IPS-15b (cell line): ENCODE measurements around the gene C1orf21.

Experiments used
- H3K27me3 ChIP-seq: one replicate; pipeline ENCODE4 v1.6.1; 2013; ENCODE audit warnings: low read length; ENCODE audit not compliant: control insufficient read depth, insufficient read depth
- H3K36me3 ChIP-seq: one replicate; pipeline ENCODE4 v1.6.1; 2013; ENCODE audit warnings: low read length; ENCODE audit not compliant: control insufficient read depth, insufficient read depth
- H3K4me1 ChIP-seq: one replicate; pipeline ENCODE4 v1.6.1; 2013; ENCODE audit warnings: mild to moderate bottlenecking, low read length; ENCODE audit not compliant: control insufficient read depth, insufficient read depth
- H3K4me3 ChIP-seq: one replicate; pipeline ENCODE4 v1.5.1; 2013; ENCODE audit warnings: low read depth, low read length
- H3K9ac ChIP-seq: one replicate; pipeline ENCODE4 v1.6.1; 2013; ENCODE audit warnings: low read depth, mild to moderate bottlenecking, low read length
- H3K9me3 ChIP-seq: one replicate; pipeline ENCODE4 v1.6.1; 2013; ENCODE audit warnings: mild to moderate bottlenecking, low read length; ENCODE audit not compliant: control insufficient read depth, insufficient read depth

C1orf21 gene

GRCh38 chr1:184433956-184434502, 47.2 kb downstream of the C1orf21 start:
- no peak overlapping the region for H3K9ac ChIP-seq
- H3K36me3 ChIP-seq = no peaks in the 10 kb centered on the region
- no peaks in the 10 kb centered on the region for H3K9me3 ChIP-seq
- H3K4me3 ChIP-seq = no peak overlapping the region
- H3K27me3 ChIP-seq = no peaks in the 10 kb centered on the region
- H3K4me1 ChIP-seq = peaks cover 11% of the 10 kb centered on the region

- Histone ChIP-seq H3K4me3 (no peak overlapping the region), H3K9me3 (no peaks in the 10 kb centered on the region), H3K9ac (no peak overlapping the region), H3K27me3 (no peaks in the 10 kb centered on the region), H3K4me1 (peaks cover 11% of the 10 kb centered on the region), H3K36me3 (no peaks in the 10 kb centered on the region)
Measured at GRCh38 chr1:184437291-184437690, 50.5 kb downstream of the C1orf21 start.

- H3K9ac ChIP-seq = no peak overlapping the region
- H3K4me3 ChIP-seq = no peak overlapping the region
- no peaks in the 10 kb centered on the region for H3K27me3 ChIP-seq
- no peaks in the 10 kb centered on the region for H3K9me3 ChIP-seq
- peaks cover 6% of the 10 kb centered on the region for H3K4me1 ChIP-seq
- no peaks in the 10 kb centered on the region for H3K36me3 ChIP-seq
Measured at GRCh38 chr1:184438363-184438762, 51.5 kb downstream of the C1orf21 start.

GRCh38 chr1:184442260-184442659, 55.4 kb downstream of the C1orf21 start:
- Histone ChIP-seq H3K9ac (no peak overlapping the region), H3K4me1 (no peaks in the 10 kb centered on the region), H3K27me3 (no peaks in the 10 kb centered on the region), H3K9me3 (no peaks in the 10 kb centered on the region), H3K4me3 (no peak overlapping the region), H3K36me3 (no peaks in the 10 kb centered on the region)

GRCh38 chr1:184443201-184443600, 56.4 kb downstream of the C1orf21 start:
- Histone ChIP-seq H3K9ac (no peak overlapping the region), H3K36me3 (no peaks in the 10 kb centered on the region), H3K27me3 (no peaks in the 10 kb centered on the region), H3K4me1 (no peaks in the 10 kb centered on the region), H3K9me3 (no peaks in the 10 kb centered on the region), H3K4me3 (no peak overlapping the region)

GRCh38 chr1:184443624-184444023, 56.8 kb downstream of the C1orf21 start:
- no peaks in the 10 kb centered on the region for H3K9me3 ChIP-seq
- H3K27me3 ChIP-seq = no peaks in the 10 kb centered on the region
- H3K36me3 ChIP-seq = no peaks in the 10 kb centered on the region
- H3K9ac ChIP-seq = no peak overlapping the region
- no peaks in the 10 kb centered on the region for H3K4me1 ChIP-seq
- no peak overlapping the region for H3K4me3 ChIP-seq

- Histone ChIP-seq H3K4me1 (no peaks in the 10 kb centered on the region), H3K4me3 (no peak overlapping the region), H3K9me3 (no peaks in the 10 kb centered on the region), H3K9ac (no peak overlapping the region), H3K27me3 (no peaks in the 10 kb centered on the region), H3K36me3 (no peaks in the 10 kb centered on the region)
Measured at GRCh38 chr1:184445997-184446396, 59.2 kb downstream of the C1orf21 start.

GRCh38 chr1:184447651-184448185, 60.9 kb downstream of the C1orf21 start:
- Histone ChIP-seq H3K4me3 (no peak overlapping the region), H3K9ac (no peak overlapping the region), H3K9me3 (no peaks in the 10 kb centered on the region), H3K36me3 (no peaks in the 10 kb centered on the region), H3K4me1 (peaks cover under 1% of the 10 kb centered on the region), H3K27me3 (no peaks in the 10 kb centered on the region)

GRCh38 chr1:184449916-184450315, 63.1 kb downstream of the C1orf21 start:
- no peak overlapping the region for H3K9ac ChIP-seq
- peaks cover 11% of the 10 kb centered on the region for H3K4me1 ChIP-seq
- H3K9me3 ChIP-seq = no peaks in the 10 kb centered on the region
- no peaks in the 10 kb centered on the region for H3K27me3 ChIP-seq
- H3K4me3 ChIP-seq = no peak overlapping the region
- no peaks in the 10 kb centered on the region for H3K36me3 ChIP-seq

GRCh38 chr1:184455786-184456185, 69.0 kb downstream of the C1orf21 start:
- peaks cover 40% of the 10 kb centered on the region for H3K4me1 ChIP-seq
- no peaks in the 10 kb centered on the region for H3K36me3 ChIP-seq
- no peak overlapping the region for H3K9ac ChIP-seq
- H3K9me3 ChIP-seq = no peaks in the 10 kb centered on the region
- no peak overlapping the region for H3K4me3 ChIP-seq
- no peaks in the 10 kb centered on the region for H3K27me3 ChIP-seq

GRCh38 chr1:184456189-184456588, 69.4 kb downstream of the C1orf21 start:
- H3K27me3 ChIP-seq = no peaks in the 10 kb centered on the region
- H3K4me3 ChIP-seq = no peak overlapping the region
- H3K4me1 ChIP-seq = peaks cover 40% of the 10 kb centered on the region
- H3K36me3 ChIP-seq = no peaks in the 10 kb centered on the region
- H3K9ac ChIP-seq = no peak overlapping the region
- H3K9me3 ChIP-seq = no peaks in the 10 kb centered on the region

- no peak overlapping the region for H3K4me3 ChIP-seq
- no peak overlapping the region for H3K9ac ChIP-seq
- no peaks in the 10 kb centered on the region for H3K27me3 ChIP-seq
- peaks cover 45% of the 10 kb centered on the region for H3K4me1 ChIP-seq
- no peaks in the 10 kb centered on the region for H3K9me3 ChIP-seq
- no peaks in the 10 kb centered on the region for H3K36me3 ChIP-seq
Measured at GRCh38 chr1:184457500-184457899, 70.7 kb downstream of the C1orf21 start.
